NCI-H2196 (cell line): ENCODE measurements around the gene GULP1.
"Not testable (repeated sequence)": the region's sequence is repeated elsewhere in the genome, so short reads cannot be mapped to it uniquely, and the experiment has no call there.

Experiments used
- DNase-seq: peaks from one replicate; lab custom pipeline; 2025; ENCODE audit not compliant: unreplicated experiment; lab: John Stamatoyannopoulos, UW

GULP1 gene

DNA sequence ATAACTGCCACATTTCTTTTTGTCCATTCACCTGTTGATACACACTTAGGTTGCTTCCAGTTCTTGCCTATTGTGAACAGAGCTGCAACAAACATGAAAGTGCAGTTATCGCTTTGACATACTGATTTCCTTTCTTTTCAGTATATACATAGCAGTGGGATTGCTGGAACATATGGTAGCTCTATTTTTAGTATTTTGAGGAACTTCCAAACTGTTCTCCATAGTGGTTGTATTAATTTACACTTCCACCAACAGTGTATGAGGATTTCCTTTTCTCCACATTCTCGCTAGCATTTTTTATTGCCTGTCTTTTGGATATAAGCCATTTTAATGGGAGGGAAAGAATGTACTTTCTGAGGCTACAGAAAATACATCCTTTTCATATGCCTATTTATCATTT is 167.4 kb downstream of the GULP1 start:
- DNase-seq: no peak

DNA sequence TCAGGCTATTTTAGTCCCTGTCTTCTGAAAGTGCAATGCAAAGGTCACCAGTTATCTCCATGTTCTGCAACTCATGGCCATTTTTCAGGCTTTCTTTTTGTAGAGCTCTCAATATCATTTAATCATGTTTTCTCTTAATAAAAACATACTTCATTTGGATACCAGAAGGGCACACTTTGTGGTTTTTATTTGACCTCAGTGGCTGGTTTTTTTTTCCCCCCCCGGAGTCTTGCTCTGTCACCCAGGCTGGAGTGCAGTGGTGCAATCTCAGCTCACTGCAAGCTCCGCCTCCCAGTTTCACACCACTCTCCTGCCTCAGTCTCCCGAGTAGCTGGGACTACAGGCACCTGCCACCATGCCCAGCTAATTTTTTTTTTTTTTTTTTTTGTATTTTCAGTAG is 174.4 kb downstream of the GULP1 start:
- DNase-seq: not testable (repeated sequence)

GRCh38 chr2:188466761-188467160 is 175.1 kb downstream of the GULP1 start:
- no peak for DNase-seq

- DNase-seq: no peak
Measured at GRCh38 chr2:188471166-188471565, 179.5 kb downstream of the GULP1 start.

- no peak for DNase-seq
Measured at GRCh38 chr2:188473306-188473705, 181.6 kb downstream of the GULP1 start.

DNA sequence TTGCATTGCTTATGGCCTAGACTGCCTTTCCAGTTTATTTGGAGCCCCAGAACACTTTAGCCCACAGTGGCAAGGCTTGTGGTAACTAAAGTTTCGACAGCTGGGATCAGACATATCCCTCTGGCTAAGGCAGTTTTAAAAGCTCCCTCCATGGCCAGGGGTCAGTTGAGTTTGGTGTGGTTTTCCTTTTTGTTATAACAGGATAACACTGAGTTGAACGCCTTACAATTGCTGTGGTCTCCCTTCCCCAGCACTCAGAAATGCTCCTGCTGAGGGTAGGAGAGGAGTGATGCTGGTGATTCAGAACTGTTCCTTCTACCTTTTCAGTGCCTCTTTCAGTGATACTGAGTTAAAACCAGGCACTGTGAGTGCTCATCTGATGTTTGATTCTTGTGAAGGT is 182.6 kb downstream of the GULP1 start:
- no peak for DNase-seq

GRCh38 chr2:188475945-188476344 is 184.3 kb downstream of the GULP1 start:
- DNase-seq: no peak

GRCh38 chr2:188477564-188478103 is 186.0 kb downstream of the GULP1 start:
- no peak for DNase-seq

DNA sequence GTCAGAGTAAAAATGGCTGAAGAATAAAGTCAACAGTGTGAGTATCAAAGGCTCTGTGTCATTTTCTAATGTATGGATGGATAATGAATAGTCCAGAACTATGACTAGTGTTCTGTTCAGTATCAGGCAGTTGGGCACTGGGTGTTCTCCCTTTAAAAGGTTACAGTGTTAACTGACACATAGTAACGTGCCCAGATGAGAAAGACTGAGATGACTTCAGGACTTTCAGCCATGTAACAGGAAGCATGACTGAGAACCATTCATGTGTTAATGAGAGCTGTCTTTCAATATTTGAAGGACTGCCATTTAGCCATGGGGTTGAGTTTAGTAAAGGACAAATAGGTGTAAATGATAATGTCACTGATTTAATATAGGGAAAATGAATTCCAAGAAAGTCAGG is 187.1 kb downstream of the GULP1 start:
- DNase-seq: no peak

GRCh38 chr2:188481474-188481873 is 189.8 kb downstream of the GULP1 start:
- DNase-seq: no peak

DNA sequence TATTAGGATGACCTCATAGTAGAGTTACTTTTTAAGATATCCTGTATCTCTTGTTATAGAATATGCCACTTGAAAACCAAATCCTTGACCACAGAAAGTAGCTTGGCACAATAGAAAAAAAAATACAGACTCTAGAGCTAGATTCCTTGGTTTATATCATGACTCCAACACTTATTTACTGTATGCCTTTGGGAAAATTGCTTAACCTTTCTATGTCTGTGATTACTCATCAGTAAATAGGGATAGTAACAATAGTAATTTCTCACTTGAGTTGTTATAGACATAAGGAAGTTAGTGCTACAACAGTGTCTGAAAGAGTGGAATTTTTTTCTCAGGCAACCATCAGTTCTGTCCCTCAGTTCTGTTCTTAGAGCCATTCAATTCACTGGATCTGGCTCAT is 193.8 kb downstream of the GULP1 start:
- DNase-seq: no peak

- DNase-seq: no peak
Measured at GRCh38 chr2:188492751-188493150, 201.1 kb downstream of the GULP1 start.

DNA sequence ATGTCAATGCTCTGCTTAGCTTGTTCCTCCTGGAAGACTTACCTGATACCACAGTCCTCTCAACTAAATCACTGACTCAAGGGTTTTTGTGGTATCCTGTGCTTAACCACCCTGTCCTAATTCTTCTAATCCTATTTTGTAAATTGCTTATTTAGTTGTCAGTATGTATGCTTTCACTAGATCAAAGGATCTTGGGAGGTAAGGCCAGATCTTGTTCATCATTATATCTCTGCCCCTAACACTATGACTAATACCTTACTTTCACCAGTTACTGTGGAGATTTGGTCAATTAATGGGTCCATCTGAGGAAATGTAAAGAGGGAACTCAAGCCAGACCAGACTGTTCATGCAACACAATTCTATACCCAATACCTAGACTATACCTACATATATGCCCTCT is 203.2 kb downstream of the GULP1 start:
- no peak for DNase-seq

- DNase-seq: no peak
Measured at GRCh38 chr2:188495969-188496431, 204.3 kb downstream of the GULP1 start.

- DNase-seq: no peak
Measured at GRCh38 chr2:188497726-188498125, 206.1 kb downstream of the GULP1 start.

GRCh38 chr2:188503975-188504374 is 212.3 kb downstream of the GULP1 start:
- DNase-seq: no peak

DNA sequence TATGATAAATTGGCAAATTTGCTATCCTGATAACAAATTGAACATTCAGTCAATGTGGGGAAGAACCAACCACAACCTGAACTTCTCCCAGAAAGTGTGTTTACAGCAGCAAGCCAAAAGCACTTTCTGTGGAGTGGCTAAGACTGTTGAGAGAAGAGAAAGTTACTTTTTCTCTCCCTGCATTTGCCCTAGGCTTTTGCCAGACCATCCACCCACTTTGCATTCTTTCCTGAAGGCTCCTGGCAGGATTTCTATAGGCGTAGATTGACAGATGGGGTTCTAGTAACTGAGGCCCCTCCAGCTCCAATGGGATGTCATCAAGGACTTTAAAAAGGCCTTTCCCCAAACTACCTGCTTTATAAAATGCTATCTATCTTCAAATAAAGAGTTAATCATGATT is 215.2 kb downstream of the GULP1 start:
- DNase-seq: no peak

DNA sequence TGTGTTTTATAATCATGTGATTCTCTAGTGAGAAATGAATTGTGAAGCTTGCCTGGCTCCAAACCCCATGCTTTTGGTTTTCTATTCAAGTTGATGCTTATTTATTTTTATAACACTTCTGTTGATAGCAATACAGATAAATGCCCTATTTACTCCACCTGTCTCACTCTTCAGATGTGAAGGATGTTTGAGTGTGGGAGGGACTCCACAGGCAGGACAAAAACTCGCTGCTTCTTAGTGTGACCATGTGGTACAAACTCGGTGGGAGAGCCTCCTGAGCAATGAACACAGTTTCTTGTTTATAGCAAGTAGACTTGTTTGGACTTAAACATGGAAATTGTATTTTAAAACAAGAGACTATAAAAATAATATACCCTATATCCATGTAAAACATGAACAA is 219.7 kb downstream of the GULP1 start:
- DNase-seq: no peak

DNA sequence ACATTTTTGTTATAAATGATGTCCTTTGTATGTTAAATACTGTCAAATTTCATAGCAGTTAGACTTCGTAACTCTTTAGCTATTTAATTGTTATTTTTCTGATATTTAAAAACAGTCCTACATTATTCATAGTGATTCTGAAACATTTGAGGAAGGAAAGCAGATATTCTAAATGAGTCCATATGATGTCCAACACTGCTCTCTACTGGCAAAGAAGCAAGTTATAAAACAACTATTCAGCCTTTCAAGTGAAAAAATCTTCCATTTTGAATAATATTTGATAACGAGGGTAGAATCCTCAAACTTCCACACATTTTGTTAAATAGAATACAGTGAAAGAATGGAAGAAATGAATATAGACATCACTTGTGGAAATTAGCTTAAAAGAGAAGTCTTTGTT is 220.8 kb downstream of the GULP1 start:
- DNase-seq: peak; percentile 37

DNA sequence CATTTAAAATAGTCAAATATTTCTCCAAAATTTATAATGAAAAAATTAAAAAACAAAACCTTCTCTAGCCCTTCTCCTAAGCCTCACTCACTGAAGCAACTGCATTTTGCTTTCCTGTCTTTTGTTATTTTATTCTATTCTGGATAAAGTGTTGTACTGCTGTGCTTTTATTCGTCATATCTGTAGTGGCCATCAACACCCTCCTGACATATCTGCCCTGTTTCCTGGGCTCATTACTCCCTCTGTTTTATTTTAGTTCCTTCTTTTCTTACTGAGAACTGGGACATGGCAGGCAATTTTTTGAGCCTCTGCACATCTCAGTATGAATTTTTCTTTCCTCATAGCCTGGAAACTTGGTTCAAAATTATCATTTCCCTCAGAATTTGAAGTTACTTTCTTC is 224.2 kb downstream of the GULP1 start:
- no peak for DNase-seq

DNA sequence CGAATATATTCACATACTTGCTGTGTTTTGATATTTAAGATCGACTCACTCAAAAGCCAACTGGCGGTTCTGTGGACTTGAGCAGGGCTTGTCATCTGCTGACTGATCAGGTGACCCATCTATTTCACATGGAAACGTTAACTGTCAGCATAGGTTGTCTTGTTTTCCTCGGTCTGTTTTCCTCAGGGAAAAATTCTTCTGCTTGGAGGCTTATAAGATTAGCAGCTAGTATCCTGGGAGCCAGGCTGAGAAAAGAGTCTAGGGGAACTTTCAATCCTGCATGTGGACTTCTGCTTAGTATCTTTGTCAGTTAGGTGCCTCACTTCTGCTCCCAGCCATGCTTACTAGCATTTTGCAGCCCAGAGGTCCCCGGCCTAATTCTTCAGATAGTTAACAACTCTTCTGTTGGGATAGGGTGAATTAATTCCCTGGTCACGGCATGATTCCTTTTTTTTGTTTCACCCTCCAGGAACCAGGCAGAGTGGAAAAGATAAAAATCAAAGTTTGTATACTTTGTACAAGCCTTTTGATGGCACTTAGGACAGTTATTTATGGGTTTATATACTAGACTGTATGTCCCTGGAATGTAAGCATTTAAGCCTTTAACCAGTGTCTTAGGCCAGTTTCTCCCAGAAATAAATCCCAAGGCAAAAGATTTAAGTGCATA is 226.0 kb downstream of the GULP1 start:
- no peak for DNase-seq

DNA sequence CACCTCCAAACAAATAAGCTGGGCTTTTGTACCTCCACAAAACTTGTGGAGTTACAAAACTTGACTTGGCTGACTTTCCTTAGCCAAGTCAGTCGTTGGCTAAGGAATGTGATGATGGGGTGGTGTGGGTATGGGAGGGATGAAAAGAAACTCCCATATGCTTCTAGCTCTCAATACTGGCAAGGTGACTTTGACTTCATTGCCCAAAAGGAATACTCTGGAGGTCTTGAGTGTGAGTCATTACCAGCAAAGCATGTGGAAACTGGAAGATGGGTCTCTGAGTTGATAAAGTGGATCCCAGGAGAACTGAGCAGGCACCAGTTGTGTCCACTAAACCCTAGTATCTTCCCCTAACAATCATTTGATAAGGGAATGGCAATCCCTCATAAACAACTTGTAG is 226.7 kb downstream of the GULP1 start:
- DNase-seq: no peak

DNA sequence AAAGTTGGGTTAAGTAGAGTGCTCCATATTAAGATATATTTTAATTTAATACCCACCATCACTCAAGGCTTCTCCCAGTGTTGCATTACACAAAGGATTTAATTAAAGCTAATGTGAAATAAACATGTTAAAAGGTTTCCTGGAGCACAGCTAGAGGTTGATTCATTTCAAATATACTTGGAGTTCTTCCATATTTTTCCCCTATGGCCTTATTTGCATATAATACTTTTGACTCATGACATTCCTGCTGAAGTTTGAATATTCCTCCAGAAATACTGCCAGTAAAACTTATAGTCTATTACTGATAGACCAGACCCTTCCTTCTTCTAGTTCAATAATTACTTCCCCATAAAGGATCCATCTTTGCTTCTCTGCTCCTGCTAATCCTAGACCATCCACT is 227.5 kb downstream of the GULP1 start:
- no peak for DNase-seq
